GM23338 (cell line): ENCODE measurements around the gene SARNP. TPM values are rescaled to one million over a fixed set of nuclear protein-coding genes. Genes with fewer than 3 reads are reported as not detected.

Source experiments
- ATAC-seq: fragments of 200-7000 bp; cut with Tn5 transposase; 3 replicates; pipeline ENCODE4 v1.9.1; 2020
- DNase-seq: peaks from one replicate; pipeline ENCODE4 v3.0.0-alpha.2; 2015; ENCODE audit warnings: low spot score
- H2AFZ ChIP-seq: fragments of 200-600 bp; sonication (generic); 2 replicates; pipeline ENCODE4 v1.8.0; 2016; ENCODE audit warnings: antibody characterized with exemption, mild to moderate bottlenecking, moderate library complexity
- H3F3A ChIP-seq: fragments of 200-600 bp; sonication (generic); replicated peaks from 2 replicates; pipeline ENCODE4 v1.8.0; 2017; ENCODE audit warnings: antibody characterized with exemption, mixed run types, low read depth
- H3K27ac ChIP-seq: fragments of 200-600 bp; sonication (generic); 2 replicates; pipeline ENCODE4 v1.6.1; 2016; ENCODE audit warnings: low read depth
- H3K27me3 ChIP-seq: fragments of 200-600 bp; sonication (generic); 2 replicates; pipeline ENCODE4 v1.8.0; 2016; ENCODE audit warnings: mild to moderate bottlenecking, mixed run types, moderate library complexity; ENCODE audit not compliant: insufficient read depth
- H3K36me3 ChIP-seq: fragments of 200-600 bp; sonication (generic); 2 replicates; pipeline ENCODE4 v1.8.0; 2016; ENCODE audit warnings: mild to moderate bottlenecking; ENCODE audit not compliant: insufficient read depth
- H3K4me1 ChIP-seq: fragments of 200-600 bp; sonication (generic); 2 replicates; pipeline ENCODE4 v1.8.0; 2016; ENCODE audit warnings: mild to moderate bottlenecking, moderate library complexity; ENCODE audit not compliant: insufficient read depth
- H3K4me2 ChIP-seq: fragments of 200-600 bp; sonication (generic); 2 replicates; pipeline ENCODE4 v1.7.1; 2017; ENCODE audit warnings: mixed run types
- H3K4me3 ChIP-seq: fragments of 200-600 bp; sonication (generic); 2 replicates; pipeline ENCODE4 v1.6.1; 2016; ENCODE audit warnings: mixed run types
- H3K79me2 ChIP-seq: fragments of 200-600 bp; sonication (generic); replicated peaks from 2 replicates; pipeline ENCODE4 v1.8.0; 2017; ENCODE audit warnings: mild to moderate bottlenecking; ENCODE audit not compliant: insufficient read depth
- H3K9me2 ChIP-seq: fragments of 200-600 bp; sonication (generic); 2 replicates; pipeline ENCODE4 v1.8.0; 2017; ENCODE audit not compliant: insufficient read depth
- H4K20me1 ChIP-seq: fragments of 200-600 bp; sonication (generic); replicated peaks from 2 replicates; pipeline ENCODE4 v1.8.0; 2017; ENCODE audit warnings: mild to moderate bottlenecking; ENCODE audit not compliant: insufficient read depth
- H3K27ac Mint-ChIP-seq: 2 replicates; pipeline ENCODE4 v1.8.0; 2020; ENCODE audit warnings: inconsistent platforms, mild to moderate bottlenecking, moderate library complexity, mixed read lengths
- H3K27me3 Mint-ChIP-seq: 3 replicates; pipeline ENCODE4 v1.8.0; 2022; ENCODE audit warnings: low read depth, mild to moderate bottlenecking, moderate library complexity, mixed read lengths, inconsistent platforms; ENCODE audit not compliant: insufficient read depth, poor library complexity
- H3K36me3 Mint-ChIP-seq: 3 replicates; pipeline ENCODE4 v1.8.0; 2021; ENCODE audit warnings: low read depth, mild to moderate bottlenecking, inconsistent platforms, moderate library complexity, mixed read lengths
- H3K4me1 Mint-ChIP-seq: 3 replicates; pipeline ENCODE4 v1.8.0; 2020; ENCODE audit warnings: mild to moderate bottlenecking, inconsistent platforms, mixed read lengths
- H3K4me3 Mint-ChIP-seq: 3 replicates; pipeline ENCODE4 v1.8.0; 2021; ENCODE audit warnings: moderate library complexity, mild to moderate bottlenecking, inconsistent platforms, mixed read lengths
- H3K9me3 Mint-ChIP-seq: 3 replicates; pipeline ENCODE4 v1.8.0; 2020; ENCODE audit warnings: moderate library complexity, mild to moderate bottlenecking, inconsistent platforms, mixed read lengths
- POLR2AphosphoS5 ChIP-seq: IDR thresholded peaks from 2 replicates; pipeline ENCODE4 v1.6.1; 2016; ENCODE audit warnings: antibody characterized with exemption, low read depth
- STAT1 ChIP-seq: IDR thresholded peaks from one replicate; pipeline ENCODE4 v1.6.1; 2016; ENCODE audit warnings: antibody characterized with exemption; ENCODE audit not compliant: unreplicated experiment
- polyA plus RNA-seq: library from polyadenylated mRNA; unstranded; fragments of >200 nt; fragmentation: Nextera tagmentation; extraction: Ambion mirVana; gene quantifications from 2 replicates; pipeline ENCODE4 v1.2.1, GENCODE V29; 2016
- small RNA-seq: library from RNA; depleted of rRNA; stranded (forward); fragments of <200 nt; gene quantifications from one replicate; pipeline ENCODE3, GENCODE V24; 2014; ENCODE audit warnings: low replicate concordance
- total RNA-seq: library from RNA; depleted of rRNA; stranded (reverse); fragments of >200 nt; shearing (Covaris generic); gene quantifications from 2 replicates; pipeline ENCODE4 v1.2.3, GENCODE V29; 2014; rRNA removed

Gene SARNP
- total and polyA plus RNA-seq, 2 experiments from 2014 or later = 96.0 to 313 TPM

DNA sequence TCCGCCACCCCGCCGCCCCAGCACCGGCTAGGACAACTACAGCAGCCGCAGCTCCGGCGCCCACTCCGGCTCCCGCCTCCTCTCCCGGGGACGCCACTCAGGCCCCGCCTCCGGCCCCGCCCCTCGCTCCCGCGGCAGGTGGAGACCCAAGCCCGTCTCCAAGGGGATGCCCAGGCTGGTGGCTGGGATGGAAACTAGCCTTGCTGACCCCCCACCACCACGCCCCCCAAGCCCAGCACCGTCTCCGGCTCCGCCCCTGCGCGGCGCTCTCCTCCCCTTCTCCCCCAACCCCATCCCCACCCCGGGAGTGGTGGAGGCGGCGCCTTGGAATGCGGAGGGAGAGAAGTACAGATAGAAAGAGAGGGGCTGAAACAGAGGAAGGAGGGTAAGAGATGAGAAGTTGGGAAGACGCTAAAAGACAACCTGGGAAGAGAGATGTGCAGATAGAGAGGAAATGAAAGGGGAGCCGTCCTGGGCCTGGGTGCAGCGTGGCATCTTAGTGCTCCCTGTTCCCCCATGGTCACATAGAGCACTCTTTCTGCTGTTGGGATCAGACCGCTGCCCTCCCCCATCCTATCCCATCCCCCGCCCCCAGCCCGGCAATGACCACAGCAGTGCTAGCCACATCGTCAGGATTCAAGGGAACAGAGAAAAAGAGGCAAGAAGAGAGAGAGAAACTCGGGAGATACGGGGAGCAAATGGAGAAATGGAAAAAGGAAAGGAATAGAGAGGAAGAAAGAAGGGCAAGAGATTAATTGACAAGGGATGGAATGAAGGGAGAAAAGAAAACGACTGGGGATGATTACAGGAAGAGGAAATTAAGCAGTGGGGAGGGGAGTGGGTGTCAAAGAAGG is 109.5 kb downstream of the SARNP start, which contains the start of gene ITGA7:
Gene ITGA7, minus strand, starts transcription at position 64 of the 854 bp plus-strand sequence. CDS start 222 bp downstream, outside the sequence.
- Mint-ChIP-seq H3K9me3 (no peaks in the 10 kb centered on the region), H3K4me3 (peak within 1 kb of the TSS; percentile 88), H3K4me1 (peaks cover 38% of the 10 kb centered on the region), H3K36me3 (no peaks in the 10 kb centered on the region), H3K27me3 (peaks cover 20% of the 10 kb centered on the region), H3K27ac (peak within 1 kb of the TSS; percentile 87)
- Histone ChIP-seq H3K4me2 (peak within 1 kb of the TSS; percentile 98), H3K4me3 (peak within 1 kb of the TSS; percentile 97), H3F3A (peaks cover 7% of the 10 kb centered on the region; the same call in 1 of the 2 replicates), H3K79me2 (peaks cover 28% of the 10 kb centered on the region), H3K27ac (peak within 1 kb of the TSS; percentile 57; the same call in 1 of the 2 replicates), H3K27me3 (peaks cover 16% of the 10 kb centered on the region; the same call in 1 of the 2 replicates), H3K36me3 (no peaks in the 10 kb centered on the region), H3K4me1 (peaks cover 26% of the 10 kb centered on the region), H4K20me1 (peaks cover 3% of the 10 kb centered on the region; the same call in 1 of the 2 replicates), H3K9me2 (no peaks in the 10 kb centered on the region), H2AFZ (peak within 1 kb of the TSS; percentile 95)
- TF ChIP-seq POLR2AphosphoS5 = peak; percentile 60; the same call in 1 of the 2 replicates
- TF ChIP-seq STAT1 = no peak
- DNase-seq = peak; percentile 97
- peak; percentile 85 for ATAC-seq

Small RNAs within 50 kb of the gene (small RNA-seq; reads per million reads assigned to genes)
- gene AC009779.1 (not detected), gene RF00017 (not detected)

Other genes with a start within 250 kb of the SARNP start
- not detected in 2 replicates for gene OR2AP1, start 245.3 kb downstream of the SARNP start, total RNA-seq
- not detected in 2 replicates for gene OR2AP1, start 245.3 kb downstream of the SARNP start, polyA plus RNA-seq
- gene OR10P1, start 180.8 kb downstream of the SARNP start, total RNA-seq = not detected in 2 replicates
- gene OR10P1, start 180.8 kb downstream of the SARNP start, polyA plus RNA-seq = not detected in 2 replicates
- 45.3 and 49.1 TPM in 2 replicates for gene ITGA7, start 109.8 kb downstream of the SARNP start, total RNA-seq
- 17.4 and 20.0 TPM in 2 replicates for gene ITGA7, start 109.8 kb downstream of the SARNP start, polyA plus RNA-seq
- 52.3 and 68.3 TPM in 2 replicates for gene BLOC1S1, start 101.7 kb downstream of the SARNP start, total RNA-seq
- 174 and 198 TPM in 2 replicates for gene BLOC1S1, start 101.7 kb downstream of the SARNP start, polyA plus RNA-seq
- gene RDH5, start 97.3 kb downstream of the SARNP start, total RNA-seq = 1.7 and 7.5 TPM in 2 replicates
- gene RDH5, start 97.3 kb downstream of the SARNP start, polyA plus RNA-seq = 3.9 and 5.4 TPM in 2 replicates
- 294 and 307 TPM in 2 replicates for gene CD63, start 88.7 kb downstream of the SARNP start, total RNA-seq
- gene CD63, start 88.7 kb downstream of the SARNP start, polyA plus RNA-seq = 670 and 685 TPM in 2 replicates
- gene GDF11, start 74.6 kb downstream of the SARNP start, total RNA-seq = 12.5 and 12.6 TPM in 2 replicates
- gene GDF11, start 74.6 kb downstream of the SARNP start, polyA plus RNA-seq = 3.7 and 3.8 TPM in 2 replicates
- 12.4 and 18.0 TPM in 2 replicates for gene ORMDL2, start 317 bp upstream of the SARNP start, total RNA-seq
- 55.1 and 58.7 TPM in 2 replicates for gene ORMDL2, start 317 bp upstream of the SARNP start, polyA plus RNA-seq
- gene DNAJC14, start 11.9 kb upstream of the SARNP start, total RNA-seq = 28.9 and 35.1 TPM in 2 replicates
- gene DNAJC14, start 11.9 kb upstream of the SARNP start, polyA plus RNA-seq = 8.9 and 9.7 TPM in 2 replicates
- gene MMP19, start 25.2 kb upstream of the SARNP start, total RNA-seq = 0.08 and 1.4 TPM in 2 replicates
- gene MMP19, start 25.2 kb upstream of the SARNP start, polyA plus RNA-seq = 0.17 and 1.5 TPM in 2 replicates
- gene PYM1, start 110.2 kb upstream of the SARNP start, total RNA-seq = 70.2 and 75.9 TPM in 2 replicates
- 150 and 151 TPM in 2 replicates for gene PYM1, start 110.2 kb upstream of the SARNP start, polyA plus RNA-seq
- gene DGKA, start 113.4 kb upstream of the SARNP start, total RNA-seq = 16.1 and 35.9 TPM in 2 replicates
- 22.5 and 24.6 TPM in 2 replicates for gene DGKA, start 113.4 kb upstream of the SARNP start, polyA plus RNA-seq
- gene PMEL, start 148.3 kb upstream of the SARNP start, total RNA-seq = 81.6 and 108 TPM in 2 replicates
- 64.5 and 68.1 TPM in 2 replicates for gene PMEL, start 148.3 kb upstream of the SARNP start, polyA plus RNA-seq
- gene CDK2, start 149.1 kb upstream of the SARNP start, total RNA-seq = 27.7 and 31.0 TPM in 2 replicates
- gene CDK2, start 149.1 kb upstream of the SARNP start, polyA plus RNA-seq = 14.1 and 15.2 TPM in 2 replicates
- 43.7 and 46.5 TPM in 2 replicates for gene RAB5B, start 156.4 kb upstream of the SARNP start, total RNA-seq
- gene RAB5B, start 156.4 kb upstream of the SARNP start, polyA plus RNA-seq = 18.6 and 19.7 TPM in 2 replicates
- 21.9 and 27.5 TPM in 2 replicates for gene SUOX, start 179.6 kb upstream of the SARNP start, total RNA-seq
- gene SUOX, start 179.6 kb upstream of the SARNP start, polyA plus RNA-seq = 13.9 and 14.0 TPM in 2 replicates
- 9.0 and 12.2 TPM in 2 replicates for gene IKZF4, start 203.3 kb upstream of the SARNP start, total RNA-seq
- 4.3 and 4.6 TPM in 2 replicates for gene IKZF4, start 203.3 kb upstream of the SARNP start, polyA plus RNA-seq
- 321 and 655 TPM in 2 replicates for gene RPS26, start 224.2 kb upstream of the SARNP start, total RNA-seq
- 772 and 774 TPM in 2 replicates for gene RPS26, start 224.2 kb upstream of the SARNP start, polyA plus RNA-seq